ENCODE data around the gene ITPRIP. TPM values are rescaled to one million over a fixed set of nuclear protein-coding genes. Genes with fewer than 3 reads are reported as not detected.

ITPRIP gene
- total and polyA plus RNA-seq, 4 donors, result 3.5 to 7.9 (median 6.0) TPM

- no peak overlapping the region for H3K4me3 ChIP-seq (ENCODE audit: low read depth in 1 of 3, low read length in 3 of 3)
- H3K27ac ChIP-seq (ENCODE audit: low read depth in 1 of 2, low read length in 2 of 2), result peak overlapping the region; percentile 29 to 87
- no peak overlapping the region for H3K9ac ChIP-seq (ENCODE audit: low read depth in 1 of 2, low read length in 2 of 2)
- H3K9me3 ChIP-seq (ENCODE audit: control insufficient read depth in 4 of 4, low read length in 3 of 4), result no peaks in the 10 kb centered on the region
- no peaks in the 10 kb centered on the region for H3K36me3 ChIP-seq (ENCODE audit: control insufficient read depth in 4 of 4, insufficient read depth in 3 of 4, low read depth in 1 of 4, low read length in 3 of 4)
- 43% methylated on average over 7 of the region's 7 CpGs for WGBS
- no peak for DNase-seq (ENCODE audit: low spot score)
- no peaks in the 10 kb centered on the region for H3K27me3 ChIP-seq (ENCODE audit: control insufficient read depth in 4 of 4, insufficient read depth in 4 of 4, low read length in 3 of 4)
- H3K4me1 ChIP-seq (ENCODE audit: control insufficient read depth in 4 of 4, insufficient read depth in 4 of 4, low read length in 3 of 4), result peaks cover 0 to 10% (median 4%) of the 10 kb centered on the region in 4 donors
- TF ChIP-seq RAD21 (IDR thresholded peaks at IDR 0.05), result peak; percentile 19 to 37
- TF ChIP-seq ATF3 (IDR thresholded peaks at IDR 0.05), result no peak
Measured at GRCh38 chr10:104300736-104301292, 37.5 kb downstream of the ITPRIP start.

- H3K36me3 ChIP-seq (ENCODE audit: control insufficient read depth in 4 of 4, insufficient read depth in 3 of 4, low read depth in 1 of 4, low read length in 3 of 4), result no peaks in the 10 kb centered on the region
- no peaks in the 10 kb centered on the region for H3K27me3 ChIP-seq (ENCODE audit: control insufficient read depth in 4 of 4, insufficient read depth in 4 of 4, low read length in 3 of 4)
- DNase-seq (ENCODE audit: low spot score), result no peak
- peak overlapping the region; percentile 70 to 87 for H3K27ac ChIP-seq (ENCODE audit: low read depth in 1 of 2, low read length in 2 of 2)
- peaks cover 0 to 6% (median 3%) of the 10 kb centered on the region in 4 donors for H3K4me1 ChIP-seq (ENCODE audit: control insufficient read depth in 4 of 4, insufficient read depth in 4 of 4, low read length in 3 of 4)
- TF ChIP-seq NR2F2 (IDR thresholded peaks at IDR 0.05), result peak; percentile 87
- no peak for TF ChIP-seq REST (IDR thresholded peaks at IDR 0.05)
- TF ChIP-seq TAF1 (conservative IDR thresholded peaks at IDR 0.05), result no peak
- no peak for TF ChIP-seq HNF4G (IDR thresholded peaks at IDR 0.05)
- peak; percentile 63 to 68 for TF ChIP-seq RXRA (IDR thresholded peaks at IDR 0.05)
- TF ChIP-seq YY1 (IDR thresholded peaks at IDR 0.05), result no peak
- TF ChIP-seq SP1 (IDR thresholded peaks at IDR 0.05), result peak; percentile 75
- no peaks in the 10 kb centered on the region for H3K9me3 ChIP-seq (ENCODE audit: control insufficient read depth in 4 of 4, low read length in 3 of 4)
- H3K9ac ChIP-seq (ENCODE audit: low read depth in 1 of 2, low read length in 2 of 2), result no peak overlapping the region
- H3K4me3 ChIP-seq (ENCODE audit: low read depth in 1 of 3, low read length in 3 of 3), result no peak overlapping the region
- WGBS, result 72% methylated on average over 12 of the region's 12 CpGs
Measured at GRCh38 chr10:104300002-104300735, 38.1 kb downstream of the ITPRIP start.

- DNase-seq (ENCODE audit: low spot score), result no peak
- Histone ChIP-seq H3K9me3 (ENCODE audit: control insufficient read depth in 4 of 4, low read length in 3 of 4) (no peaks in the 10 kb centered on the region), H3K9ac (ENCODE audit: low read depth in 1 of 2, low read length in 2 of 2) (no peak overlapping the region), H3K4me1 (ENCODE audit: control insufficient read depth in 4 of 4, insufficient read depth in 4 of 4, low read length in 3 of 4) (peaks cover 0 to 6% (median 3%) of the 10 kb centered on the region in 4 donors), H3K4me3 (ENCODE audit: low read depth in 1 of 3, low read length in 3 of 3) (no peak overlapping the region), H3K27me3 (ENCODE audit: control insufficient read depth in 4 of 4, insufficient read depth in 4 of 4, low read length in 3 of 4) (no peaks in the 10 kb centered on the region), H3K36me3 (ENCODE audit: control insufficient read depth in 4 of 4, insufficient read depth in 3 of 4, low read depth in 1 of 4, low read length in 3 of 4) (no peaks in the 10 kb centered on the region), H3K27ac (ENCODE audit: low read depth in 1 of 2, low read length in 2 of 2) (peak overlapping the region; percentile 70 to 75)
- WGBS, result 73% methylated on average over 13 of the region's 13 CpGs
- TF ChIP-seq RAD21 (IDR thresholded peaks at IDR 0.05) (no peak), SP1 (IDR thresholded peaks at IDR 0.05) (peak; percentile 47), REST (IDR thresholded peaks at IDR 0.05) (peak; percentile 11), ATF3 (IDR thresholded peaks at IDR 0.05) (no peak), TAF1 (conservative IDR thresholded peaks at IDR 0.05) (no peak), FOXA1 (IDR thresholded peaks at IDR 0.05) (no peak), NR2F2 (IDR thresholded peaks at IDR 0.05) (peak; percentile 27), RXRA (IDR thresholded peaks at IDR 0.05) (peak; percentile 10 to 34), JUND (IDR thresholded peaks at IDR 0.05) (peak in 1 of 2 donors; percentile 5), ZBTB33 (IDR thresholded peaks at IDR 0.05) (no peak), HNF4A (conservative IDR thresholded peaks at IDR 0.05) (no peak), HNF4G (IDR thresholded peaks at IDR 0.05) (no peak), GABPA (IDR thresholded peaks at IDR 0.05 in 1 of 2, conservative IDR thresholded peaks at IDR 0.05 in 1 of 2) (no peak)
Measured at GRCh38 chr10:104299031-104299904, 39.0 kb downstream of the ITPRIP start.
